Smooth muscle cell (in vitro differentiated cells): ENCODE results near the gene ITPRIP. TPM values are rescaled to one million over a fixed set of nuclear protein-coding genes. Genes with fewer than 3 reads are reported as not detected.
A peak's percentile ranks its signal among the peaks of the same experiment; 100 is the strongest.

ENCODE experiments used
- DNase-seq: peaks from one replicate; lab custom pipeline; 2025; ENCODE audit not compliant: unreplicated experiment; lab: John Stamatoyannopoulos, UW
- H2AFZ ChIP-seq: fragments of 200-600 bp; sonication (generic); 2 replicates; pipeline ENCODE4 v1.6.0; 2016; ENCODE audit warnings: antibody characterized with exemption, low read depth, mild to moderate bottlenecking
- H3F3A ChIP-seq: fragments of 200-600 bp; sonication (generic); 2 replicates; pipeline ENCODE4 v1.6.0; 2017; ENCODE audit warnings: antibody characterized with exemption, low read depth
- H3K27ac ChIP-seq: fragments of 200-600 bp; sonication (generic); 2 replicates; pipeline ENCODE4 v1.5.1; 2016; ENCODE audit warnings: low read depth, mild to moderate bottlenecking
- H3K27me3 ChIP-seq: fragments of 200-600 bp; sonication (generic); 2 replicates; pipeline ENCODE4 v1.6.1; 2016; ENCODE audit warnings: low read depth, mild to moderate bottlenecking
- H3K36me3 ChIP-seq: fragments of 200-600 bp; sonication (generic); 2 replicates; pipeline ENCODE4 v1.5.1; 2016; ENCODE audit warnings: low read depth
- H3K4me1 ChIP-seq: fragments of 200-600 bp; sonication (generic); 2 replicates; pipeline ENCODE4 v1.5.1; 2016; ENCODE audit warnings: low read depth
- H3K4me2 ChIP-seq: fragments of 200-600 bp; sonication (generic); 2 replicates; pipeline ENCODE4 v1.6.0; 2016; ENCODE audit warnings: mild to moderate bottlenecking
- H3K4me3 ChIP-seq: fragments of 200-600 bp; sonication (generic); 2 replicates; pipeline ENCODE4 v1.5.1; 2016; ENCODE audit warnings: mild to moderate bottlenecking
- H3K79me2 ChIP-seq: fragments of 200-600 bp; sonication (generic); 2 replicates; pipeline ENCODE4 v1.6.0; 2016; ENCODE audit warnings: low read depth, mild to moderate bottlenecking
- H3K9ac ChIP-seq: fragments of 200-600 bp; sonication (generic); 2 replicates; pipeline ENCODE4 v1.6.0; 2016; ENCODE audit warnings: low read depth
- H3K9me3 ChIP-seq: fragments of 200-600 bp; sonication (generic); replicated peaks from 2 replicates; pipeline ENCODE4 v1.5.1; 2016; ENCODE audit warnings: low read depth
- H4K20me1 ChIP-seq: fragments of 200-600 bp; sonication (generic); 2 replicates; pipeline ENCODE4 v1.6.0; 2016; ENCODE audit warnings: low read depth
- CTCF ChIP-seq: fragments of 200-600 bp; sonication (generic); IDR thresholded peaks from 2 replicates; pipeline ENCODE4 v1.5.1; 2017; ENCODE audit warnings: borderline replicate concordance, mild to moderate bottlenecking, antibody characterized with exemption; ENCODE audit not compliant: insufficient read depth, poor library complexity, severe bottlenecking
- WGBS: methylation state at CpG from one replicate; pipeline ENCODE4 v1.1.7; 2016; ENCODE audit warnings: low lambda C conversion rate; 5-methylcytosine and 5-hydroxymethylcytosine counted together
- polyA plus RNA-seq: library from polyadenylated mRNA; unstranded; fragments of >200 nt; fragmentation: Nextera tagmentation; extraction: Ambion mirVana; gene quantifications from 2 replicates; pipeline ENCODE4 v1.2.1, GENCODE V29; 2016
- total RNA-seq: library from RNA; depleted of rRNA; stranded (reverse); fragments of >200 nt; gene quantifications from 2 replicates; pipeline ENCODE4 v1.2.3, GENCODE V29; 2014

ITPRIP gene
- total and polyA plus RNA-seq, 2 experiments from 2014 or later, result 33.6 to 59.3 TPM

- Histone ChIP-seq H3K9me3 (no peaks in the 10 kb centered on the region), H3K4me3 (no peak overlapping the region), H2AFZ (no peak overlapping the region), H3K9ac (no peak overlapping the region), H3K4me2 (no peak overlapping the region), H3K27me3 (no peaks in the 10 kb centered on the region), H4K20me1 (no peaks in the 10 kb centered on the region), H3F3A (peaks cover 10% of the 10 kb centered on the region), H3K4me1 (peaks cover 4% of the 10 kb centered on the region), H3K36me3 (no peaks in the 10 kb centered on the region), H3K27ac (no peak overlapping the region), H3K79me2 (no peaks in the 10 kb centered on the region)
- TF ChIP-seq CTCF, result no peak
- 97% methylated on average over 5 of the region's 5 CpGs for WGBS
- no peak for DNase-seq
Observed at GRCh38 chr10:104293781-104294321, 44.4 kb downstream of the ITPRIP start.

GRCh38 chr10:104293011-104293410 lies 45.3 kb downstream of the ITPRIP start:
- Histone ChIP-seq H3K4me2 (no peak overlapping the region), H3K4me1 (peaks cover 4% of the 10 kb centered on the region), H3K27me3 (no peaks in the 10 kb centered on the region), H3K9ac (no peak overlapping the region), H4K20me1 (no peaks in the 10 kb centered on the region), H3K36me3 (no peaks in the 10 kb centered on the region), H3F3A (peaks cover 5% of the 10 kb centered on the region), H2AFZ (no peak overlapping the region), H3K9me3 (no peaks in the 10 kb centered on the region), H3K4me3 (no peak overlapping the region), H3K79me2 (no peaks in the 10 kb centered on the region), H3K27ac (peak overlapping the region; percentile 18)
- no peak for TF ChIP-seq CTCF
- DNase-seq, result no peak
- 65% methylated on average over 2 of the region's 2 CpGs for WGBS

GRCh38 chr10:104291439-104291951 lies 46.8 kb downstream of the ITPRIP start:
- Histone ChIP-seq H3K4me2 (peak overlapping the region; percentile 56), H3K4me3 (no peak overlapping the region), H3F3A (peaks cover 3% of the 10 kb centered on the region), H3K36me3 (no peaks in the 10 kb centered on the region), H3K27ac (no peak overlapping the region), H3K4me1 (peaks cover 4% of the 10 kb centered on the region), H2AFZ (peak overlapping the region; percentile 59), H3K27me3 (no peaks in the 10 kb centered on the region), H3K79me2 (no peaks in the 10 kb centered on the region), H3K9me3 (no peaks in the 10 kb centered on the region), H4K20me1 (no peaks in the 10 kb centered on the region), H3K9ac (no peak overlapping the region)
- TF ChIP-seq CTCF, result peak; percentile 99
- WGBS, result 2% methylated on average over 26 of the region's 26 CpGs
- DNase-seq, result peak; percentile 65

DNA sequence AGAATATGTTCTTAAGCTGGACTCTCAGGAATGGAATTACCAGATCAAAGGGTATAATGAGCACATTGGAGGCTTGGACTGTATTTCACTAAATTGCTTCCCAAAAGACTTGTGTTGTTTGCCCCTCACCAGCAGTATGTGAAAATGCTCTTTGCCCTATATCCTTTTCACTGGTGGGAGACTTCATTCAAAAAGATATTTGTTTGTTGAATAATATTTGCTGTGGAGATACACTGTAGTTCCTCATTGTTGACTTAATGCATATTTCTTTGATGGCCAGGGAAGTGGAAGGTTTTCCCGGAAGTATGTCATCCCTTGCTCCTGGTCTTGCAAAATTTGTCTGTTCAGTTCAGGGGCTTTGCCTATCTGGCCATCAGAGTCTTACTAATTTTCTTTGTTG lies 49.9 kb downstream of the ITPRIP start:
- DNase-seq, result no peak
- Histone ChIP-seq H3K36me3 (no peaks in the 10 kb centered on the region), H2AFZ (no peak overlapping the region), H3F3A (peaks cover 3% of the 10 kb centered on the region), H3K79me2 (no peaks in the 10 kb centered on the region), H3K27me3 (no peaks in the 10 kb centered on the region), H3K4me2 (no peak overlapping the region), H3K4me3 (no peak overlapping the region), H3K9me3 (no peaks in the 10 kb centered on the region), H3K27ac (no peak overlapping the region), H3K9ac (no peak overlapping the region), H3K4me1 (peaks cover 4% of the 10 kb centered on the region), H4K20me1 (no peaks in the 10 kb centered on the region)
- TF ChIP-seq CTCF, result no peak
- 74% methylated on average over 1 of the region's 1 CpG for whole genome bisulfite sequencing
